ENCODE results near the gene DPH2. TPM values are rescaled to one million over a fixed set of nuclear protein-coding genes. Genes with fewer than 3 reads are reported as not detected.

Gene DPH2
- total and polyA plus RNA-seq, 2 experiments from 2014 or later, result 16.7 to 42.9 TPM

DNA sequence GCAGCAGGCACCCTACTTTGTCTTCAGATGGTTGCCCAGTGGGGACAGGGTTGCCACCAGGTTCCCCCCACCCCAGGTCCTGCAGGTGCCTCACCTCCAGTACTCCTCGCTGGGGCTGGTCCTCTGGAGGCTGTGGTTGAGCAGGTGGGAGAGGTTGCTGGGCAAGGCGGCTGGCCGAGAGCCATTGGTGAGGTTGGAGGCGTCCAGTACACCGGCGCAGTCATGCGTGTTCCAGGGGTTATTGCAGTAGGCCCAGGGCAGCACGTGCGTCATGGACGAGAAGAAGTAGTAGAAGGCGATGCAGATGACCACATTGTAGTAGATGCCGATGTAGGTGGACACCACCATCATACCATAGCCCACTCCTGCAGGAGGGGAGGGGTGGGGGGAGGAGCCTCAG lies 38.4 kb downstream of the DPH2 start:
- H3K4me3 ChIP-seq, result no peak overlapping the region
- no peaks in the 10 kb centered on the region for H3K9me3 ChIP-seq (ENCODE audit: low read depth)
- 94 to 98% methylated on average over 12 of the region's 12 CpGs for WGBS, 2 experiments (ENCODE audit: low coverage in 1 of 2, low lambda C conversion rate in 2 of 2, missing lambda C conversion rate in 2 of 2)
- no peaks in the 10 kb centered on the region for H3K79me2 ChIP-seq (ENCODE audit: insufficient read depth)
- no peaks in the 10 kb centered on the region for H3K36me3 ChIP-seq (ENCODE audit: low read depth)
- no peak for TF ChIP-seq EZH2 (IDR thresholded peaks at IDR 0.05; ENCODE audit: insufficient read depth, poor library complexity, severe bottlenecking)
- no peak for TF ChIP-seq EZH2phosphoT487 (IDR thresholded peaks at IDR 0.05; ENCODE audit: insufficient read depth, low read depth)
- 0 out of 2 replicates have a peak, but pooled peaks cover 3% of the 10 kb centered on the region for H3K4me1 ChIP-seq (ENCODE audit: insufficient read depth)
- no peaks in the 10 kb centered on the region for H3K27me3 ChIP-seq (replicated peaks; ENCODE audit: insufficient read depth)
- in situ Hi-C loops (cut with MboI), result no loop called here
- no peak overlapping the region for H3K27ac ChIP-seq
- DNase-seq, result no peak
- no peaks in the 10 kb centered on the region for H3K9me2 ChIP-seq (ENCODE audit: insufficient read depth)
- H3K4me2 ChIP-seq (ENCODE audit: unreplicated experiment), result no peak overlapping the region
- no peak overlapping the region for H3K9ac ChIP-seq
- no peaks in the 10 kb centered on the region for H4K20me1 ChIP-seq (ENCODE audit: insufficient read depth)
- H2AFZ ChIP-seq, result no peak overlapping the region
- no peaks in the 10 kb centered on the region for H3F3A ChIP-seq (ENCODE audit: insufficient read depth)

DNA sequence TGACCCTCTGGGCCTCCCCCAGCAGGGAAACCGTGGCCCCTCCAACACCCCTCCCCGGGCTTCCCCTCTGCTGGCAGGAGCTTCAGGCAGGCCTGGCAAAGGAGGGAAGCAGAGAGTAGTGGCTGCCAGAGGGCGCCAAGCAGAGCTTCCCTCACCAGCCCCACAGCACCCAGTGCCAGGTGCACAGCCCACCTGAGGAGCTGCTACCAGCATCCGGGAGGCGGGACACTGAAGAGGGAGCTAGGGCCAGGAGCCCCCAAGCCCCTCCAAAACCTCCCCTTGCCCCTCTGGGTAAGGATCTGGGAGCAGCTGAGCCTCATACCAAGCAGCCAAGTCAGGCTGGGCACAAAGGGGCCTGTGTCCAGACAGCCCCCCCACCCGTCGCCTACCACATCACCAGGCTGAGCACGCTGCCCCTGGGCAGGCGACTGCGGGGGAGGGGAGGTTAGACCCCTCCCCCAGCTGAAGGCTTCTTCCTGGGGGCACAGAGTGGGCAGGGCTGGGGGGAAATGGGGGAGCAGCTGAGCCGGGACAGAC lies 41.2 kb downstream of the DPH2 start:
- Histone ChIP-seq H3K79me2 (ENCODE audit: insufficient read depth) (no peaks in the 10 kb centered on the region), H3K27me3 (replicated peaks; ENCODE audit: insufficient read depth) (no peaks in the 10 kb centered on the region), H3K4me3 (no peak overlapping the region), H3K9ac (no peak overlapping the region), H3K27ac (no peak overlapping the region), H3K9me2 (ENCODE audit: insufficient read depth) (no peaks in the 10 kb centered on the region), H2AFZ (no peak overlapping the region), H3K4me2 (ENCODE audit: unreplicated experiment) (no peak overlapping the region), H3F3A (ENCODE audit: insufficient read depth) (no peaks in the 10 kb centered on the region), H3K36me3 (ENCODE audit: low read depth) (no peaks in the 10 kb centered on the region), H3K4me1 (ENCODE audit: insufficient read depth) (0 out of 2 replicates have a peak, but pooled peaks cover 1% of the 10 kb centered on the region), H4K20me1 (ENCODE audit: insufficient read depth) (no peaks in the 10 kb centered on the region), H3K9me3 (ENCODE audit: low read depth) (no peaks in the 10 kb centered on the region)
- TF ChIP-seq EZH2phosphoT487 (IDR thresholded peaks at IDR 0.05; ENCODE audit: insufficient read depth, low read depth) (no peak), EZH2 (IDR thresholded peaks at IDR 0.05; ENCODE audit: insufficient read depth, poor library complexity, severe bottlenecking) (no peak)
- WGBS, 2 experiments (ENCODE audit: low coverage in 1 of 2, low lambda C conversion rate in 2 of 2, missing lambda C conversion rate in 2 of 2), result 85% methylated on average over 8 to 11 of the region's 11 CpGs
- DNase-seq, result no peak
- in situ Hi-C loops (cut with MboI), result no loop called here

DNA sequence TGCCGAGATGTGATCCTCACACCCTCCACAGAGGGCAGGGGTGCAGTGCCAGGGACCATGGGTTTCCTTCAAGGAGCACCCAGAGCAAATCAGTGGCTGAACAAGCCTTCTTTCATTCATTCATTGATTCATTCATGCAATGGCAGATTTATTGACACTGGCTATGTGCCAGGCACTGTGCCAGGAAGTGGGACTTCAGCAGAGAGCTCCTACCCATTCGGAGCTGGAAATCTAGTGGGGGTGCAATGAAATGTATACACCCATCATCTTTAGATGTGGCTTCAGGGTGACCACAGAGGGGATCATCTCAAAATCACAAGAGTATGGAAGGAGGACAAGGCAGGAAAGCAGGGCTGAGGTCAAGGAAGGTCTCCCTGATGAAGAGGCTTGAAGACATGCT lies 42.6 kb downstream of the DPH2 start:
- H3K9me2 ChIP-seq (ENCODE audit: insufficient read depth), result no peaks in the 10 kb centered on the region
- no peaks in the 10 kb centered on the region for H3F3A ChIP-seq (ENCODE audit: insufficient read depth)
- H3K79me2 ChIP-seq (ENCODE audit: insufficient read depth), result no peaks in the 10 kb centered on the region
- H3K4me2 ChIP-seq (ENCODE audit: unreplicated experiment), result no peak overlapping the region
- no peaks in the 10 kb centered on the region for H3K36me3 ChIP-seq (ENCODE audit: low read depth)
- TF ChIP-seq EZH2 (IDR thresholded peaks at IDR 0.05; ENCODE audit: insufficient read depth, poor library complexity, severe bottlenecking), result no peak
- H3K4me1 ChIP-seq (ENCODE audit: insufficient read depth), result no peaks in the 10 kb centered on the region
- H3K27me3 ChIP-seq (replicated peaks; ENCODE audit: insufficient read depth), result no peaks in the 10 kb centered on the region
- in situ Hi-C loops (cut with MboI), result no loop called here
- no peak overlapping the region for H2AFZ ChIP-seq
- H3K9me3 ChIP-seq (ENCODE audit: low read depth), result no peaks in the 10 kb centered on the region
- no peak overlapping the region for H3K27ac ChIP-seq
- no peak overlapping the region for H3K4me3 ChIP-seq
- H4K20me1 ChIP-seq (ENCODE audit: insufficient read depth), result no peaks in the 10 kb centered on the region
- no peak overlapping the region for H3K9ac ChIP-seq
- no peak for DNase-seq
- WGBS, 2 experiments (ENCODE audit: low coverage in 1 of 2, low lambda C conversion rate in 2 of 2, missing lambda C conversion rate in 2 of 2), result 78 to 86% methylated on average over 2 of the region's 2 CpGs

DNA sequence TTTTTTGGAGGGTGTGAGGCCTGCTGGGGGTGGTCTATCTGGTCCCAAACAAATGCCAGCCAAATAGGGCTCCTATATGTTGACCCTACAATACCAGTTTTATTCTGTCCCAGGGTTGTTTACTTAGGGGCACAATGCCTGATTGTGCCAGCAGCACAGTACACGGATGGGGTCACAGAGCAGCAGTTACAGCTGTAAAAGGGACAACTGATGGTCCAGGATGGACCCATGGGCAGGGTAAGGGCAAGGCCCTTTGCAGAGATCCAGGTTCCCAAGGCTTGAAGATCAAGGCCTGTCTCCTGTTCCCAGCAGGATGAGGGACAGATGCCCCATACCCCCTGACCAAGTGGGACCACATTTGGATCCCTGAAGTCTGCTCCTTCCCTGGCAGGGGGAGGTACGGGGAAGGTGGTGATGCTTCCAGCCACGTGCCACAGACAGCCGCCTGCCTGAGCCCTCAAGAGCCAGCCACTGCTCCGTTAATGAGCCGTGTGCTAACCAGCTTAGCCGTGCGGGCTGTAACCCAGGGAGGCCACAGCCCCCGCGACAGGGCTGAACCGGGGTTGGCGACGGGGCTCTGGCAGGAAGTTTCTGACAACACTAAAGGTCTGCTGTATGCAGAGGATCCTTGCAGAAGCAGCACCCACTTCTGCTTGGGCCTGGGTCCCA lies 43.3 kb downstream of the DPH2 start:
- H3K9ac ChIP-seq, result no peak overlapping the region
- no peak for DNase-seq
- no peak overlapping the region for H3K4me2 ChIP-seq (ENCODE audit: unreplicated experiment)
- H3F3A ChIP-seq (ENCODE audit: insufficient read depth), result no peaks in the 10 kb centered on the region
- H3K79me2 ChIP-seq (ENCODE audit: insufficient read depth), result no peaks in the 10 kb centered on the region
- no peak for TF ChIP-seq EZH2phosphoT487 (IDR thresholded peaks at IDR 0.05; ENCODE audit: insufficient read depth, low read depth)
- TF ChIP-seq EZH2 (IDR thresholded peaks at IDR 0.05; ENCODE audit: insufficient read depth, poor library complexity, severe bottlenecking), result no peak
- H2AFZ ChIP-seq, result no peak overlapping the region
- H3K4me3 ChIP-seq, result no peak overlapping the region
- H3K27me3 ChIP-seq (replicated peaks; ENCODE audit: insufficient read depth), result no peaks in the 10 kb centered on the region
- WGBS, 2 experiments (ENCODE audit: low coverage in 1 of 2, low lambda C conversion rate in 2 of 2, missing lambda C conversion rate in 2 of 2), result 89 to 93% methylated on average over 13 of the region's 13 CpGs
- no peak overlapping the region for H3K27ac ChIP-seq
- H3K36me3 ChIP-seq (ENCODE audit: low read depth), result no peaks in the 10 kb centered on the region
- H3K9me2 ChIP-seq (ENCODE audit: insufficient read depth), result no peaks in the 10 kb centered on the region
- in situ Hi-C loops (cut with MboI), result no loop called here
- no peaks in the 10 kb centered on the region for H3K9me3 ChIP-seq (ENCODE audit: low read depth)
- no peaks in the 10 kb centered on the region for H3K4me1 ChIP-seq (ENCODE audit: insufficient read depth)
- H4K20me1 ChIP-seq (ENCODE audit: insufficient read depth), result no peaks in the 10 kb centered on the region
